ENCODE measurements around the gene PNPLA8.

PNPLA8 gene

GRCh38 chr7:108441392-108441955, 84.5 kb downstream of the PNPLA8 start:
- DNase-seq, result no peak

- no peak for DNase-seq
Measured at GRCh38 chr7:108440613-108441012, 85.3 kb downstream of the PNPLA8 start.

GRCh38 chr7:108436906-108437305, 89.0 kb downstream of the PNPLA8 start:
- no peak for DNase-seq

- DNase-seq, result no peak
Measured at GRCh38 chr7:108434010-108434409, 91.9 kb downstream of the PNPLA8 start.

GRCh38 chr7:108431099-108431498, 94.8 kb downstream of the PNPLA8 start:
- DNase-seq, result no peak

GRCh38 chr7:108430664-108431063, 95.3 kb downstream of the PNPLA8 start:
- no peak for DNase-seq

- no peak for DNase-seq
Measured at GRCh38 chr7:108427766-108428165, 98.2 kb downstream of the PNPLA8 start.

- DNase-seq, result no peak
Measured at GRCh38 chr7:108425714-108426275, 100.1 kb downstream of the PNPLA8 start.

GRCh38 chr7:108424013-108424412, 101.9 kb downstream of the PNPLA8 start:
- no peak for DNase-seq

- no peak for DNase-seq
Measured at GRCh38 chr7:108423089-108423989, 102.6 kb downstream of the PNPLA8 start.

- DNase-seq, result no peak
Measured at GRCh38 chr7:108421720-108422331, 104.1 kb downstream of the PNPLA8 start.
